HG02870 (cell line): ENCODE results near the gene FOXD4L6.
"Not testable (repeated sequence)": the region's sequence is repeated elsewhere in the genome, so short reads cannot be mapped to it uniquely, and the experiment has no call there.

Experiments
- ATAC-seq: cut with Tn5 transposase; IDR thresholded peaks from one replicate; pipeline ENCODE4 v1.9.1; 2021; ENCODE audit warnings: mild to moderate bottlenecking, moderate library complexity; ENCODE audit not compliant: unreplicated experiment

The FOXD4L6 gene

DNA sequence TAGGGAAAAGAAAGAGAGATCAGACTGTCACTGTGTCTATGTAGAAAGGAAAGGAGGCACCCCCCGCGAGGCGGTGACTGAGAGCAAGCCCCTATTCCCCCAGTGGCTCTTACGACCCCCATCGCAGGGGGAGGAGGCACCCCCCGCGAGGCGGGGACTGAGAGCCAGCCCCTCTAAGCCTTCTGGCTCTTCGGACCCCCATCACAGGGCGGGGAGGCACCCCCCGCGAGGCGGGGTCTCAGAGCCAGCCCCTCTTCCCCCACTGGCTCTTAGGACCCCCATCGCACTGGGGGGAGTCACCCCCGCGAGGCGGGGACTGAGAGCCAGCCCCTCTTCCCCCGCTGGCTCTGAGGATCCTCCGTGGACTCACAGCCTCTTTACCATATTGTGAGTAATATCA, 23.9 kb downstream of the FOXD4L6 start:
- ATAC-seq: not testable (repeated sequence)

GRCh38 chr9:41100508-41100907, 28.0 kb downstream of the FOXD4L6 start:
- not testable (repeated sequence) for ATAC-seq

- peak; percentile 53 for ATAC-seq
Measured at GRCh38 chr9:41098759-41099158, 29.7 kb downstream of the FOXD4L6 start.

GRCh38 chr9:41095060-41095459, 33.4 kb downstream of the FOXD4L6 start:
- ATAC-seq: peak; percentile 43

DNA sequence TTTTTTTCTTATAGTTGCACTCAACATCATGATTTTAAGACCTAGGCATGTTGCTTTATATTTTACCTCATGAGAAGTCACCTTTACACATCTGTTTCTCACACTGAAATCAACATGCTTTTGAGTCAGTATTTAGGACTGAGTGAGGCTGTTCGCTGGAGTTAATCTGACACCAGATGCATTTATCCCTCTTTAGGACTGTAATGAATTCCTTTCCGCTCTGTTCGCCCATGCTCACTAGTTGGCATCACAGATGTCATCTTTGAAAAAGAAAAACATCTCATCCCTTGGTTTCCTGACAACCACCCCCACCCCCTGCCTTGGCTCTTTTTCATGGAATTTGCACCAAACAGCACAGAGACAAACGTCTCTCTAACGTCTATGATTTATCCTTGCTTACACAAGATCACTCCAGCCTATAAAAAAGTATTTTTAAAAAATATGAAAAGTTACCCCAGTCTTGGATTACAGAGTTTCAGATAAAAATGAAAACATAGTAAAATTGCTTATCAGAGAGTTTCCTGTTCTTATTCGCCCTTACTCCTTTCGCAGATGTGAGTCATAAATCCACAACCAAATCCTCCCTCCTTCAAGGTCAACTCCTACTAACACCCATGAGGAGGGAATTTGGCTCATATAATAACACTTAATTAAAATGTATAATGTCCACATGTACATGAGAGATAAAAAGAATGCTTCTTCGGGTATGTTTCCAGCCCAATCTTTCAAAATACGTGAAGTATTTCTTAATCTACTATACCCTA, 34.3 kb downstream of the FOXD4L6 start:
- ATAC-seq: not testable (repeated sequence)

- not testable (repeated sequence) for ATAC-seq
Measured at GRCh38 chr9:41090922-41091321, 37.6 kb downstream of the FOXD4L6 start.

GRCh38 chr9:41090386-41090785, 38.1 kb downstream of the FOXD4L6 start:
- not testable (repeated sequence) for ATAC-seq

DNA sequence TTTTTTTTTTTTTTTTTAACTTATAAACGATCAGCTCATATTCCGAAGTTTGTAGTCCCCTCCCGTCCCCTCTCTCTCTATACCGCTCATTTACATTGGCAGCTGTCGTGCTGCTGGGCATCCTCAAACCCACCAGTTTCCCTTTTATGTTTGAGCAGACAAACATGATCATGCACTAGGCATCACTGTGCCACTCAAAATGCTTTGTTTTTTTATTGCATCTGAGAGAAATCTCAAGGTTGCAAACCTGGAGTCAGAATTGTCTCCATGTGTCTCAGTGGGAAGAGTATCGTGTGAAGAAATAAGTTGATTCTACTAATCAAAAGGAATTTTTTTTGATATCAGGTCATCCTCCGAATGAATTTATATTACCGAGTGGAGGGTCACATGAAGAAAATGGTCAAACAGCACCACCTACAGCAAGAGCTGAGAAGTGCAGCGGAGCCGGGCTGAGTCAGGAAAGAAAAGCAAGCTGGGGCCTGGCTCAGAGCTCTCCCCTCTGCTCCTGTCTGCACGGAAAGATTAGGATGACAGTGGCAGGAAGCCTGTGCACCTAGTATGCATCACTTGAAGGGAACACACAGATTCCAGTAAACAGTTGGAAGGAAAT, 39.9 kb downstream of the FOXD4L6 start:
- ATAC-seq: peak; percentile 70

DNA sequence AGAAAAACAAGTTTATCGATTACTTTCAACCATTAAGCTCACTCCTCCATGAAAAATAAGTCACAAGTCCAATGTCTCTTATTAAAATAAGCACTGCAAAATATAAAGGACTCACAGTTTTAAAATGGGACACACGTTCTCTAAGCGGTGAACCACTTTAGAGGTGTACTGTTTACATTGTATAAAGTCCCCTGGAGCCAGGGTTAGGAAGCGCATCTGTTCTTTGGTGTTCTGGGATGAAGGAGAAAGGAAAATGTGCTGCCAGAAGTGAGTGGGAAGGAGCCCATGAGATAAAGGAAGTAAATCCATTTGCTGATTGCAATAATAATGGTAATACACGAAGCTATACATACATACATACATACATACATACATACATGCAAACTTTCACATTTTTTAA, 40.6 kb downstream of the FOXD4L6 start:
- not testable (repeated sequence) for ATAC-seq

- ATAC-seq: not testable (repeated sequence)
Measured at GRCh38 chr9:41087157-41087780, 41.2 kb downstream of the FOXD4L6 start.

DNA sequence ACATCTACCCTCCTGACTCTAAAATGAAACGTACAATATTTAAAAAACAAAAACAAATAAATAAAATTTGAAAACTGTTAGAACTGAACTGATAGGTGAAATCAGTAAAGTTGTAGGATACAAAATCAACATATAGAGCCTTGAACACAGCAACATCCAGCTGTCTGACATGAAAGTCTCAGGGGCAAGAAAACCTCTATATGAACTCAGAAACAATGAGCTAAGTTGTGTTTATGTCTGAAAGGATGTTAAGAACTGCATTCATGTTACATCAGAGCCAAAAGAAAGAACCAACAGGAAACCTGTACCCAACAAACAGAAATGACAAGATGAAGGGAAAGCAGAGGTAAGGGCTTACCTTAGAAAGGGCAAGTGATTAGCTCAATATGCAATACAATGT, 41.8 kb downstream of the FOXD4L6 start:
- not testable (repeated sequence) for ATAC-seq

- not testable (repeated sequence) for ATAC-seq
Measured at GRCh38 chr9:41086215-41086614, 42.3 kb downstream of the FOXD4L6 start.

DNA sequence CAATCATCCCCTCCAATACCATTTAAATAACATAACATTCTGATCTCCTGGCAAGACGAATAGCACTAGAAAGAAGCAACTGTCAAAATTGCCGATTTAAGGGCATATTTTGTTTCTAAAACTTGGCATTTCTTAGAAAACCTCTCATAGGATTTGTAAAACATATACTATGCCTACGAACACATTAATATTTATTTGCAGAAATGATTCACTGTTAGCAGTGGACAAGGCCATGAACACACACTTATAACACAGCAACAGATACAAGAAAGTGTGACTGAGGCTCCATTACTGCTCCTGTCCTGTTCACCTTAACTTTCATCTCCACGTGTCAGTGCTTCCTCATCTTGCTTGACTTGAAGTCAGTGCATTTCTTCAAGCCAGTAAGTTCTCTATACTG, 46.1 kb downstream of the FOXD4L6 start:
- ATAC-seq: not testable (repeated sequence)

DNA sequence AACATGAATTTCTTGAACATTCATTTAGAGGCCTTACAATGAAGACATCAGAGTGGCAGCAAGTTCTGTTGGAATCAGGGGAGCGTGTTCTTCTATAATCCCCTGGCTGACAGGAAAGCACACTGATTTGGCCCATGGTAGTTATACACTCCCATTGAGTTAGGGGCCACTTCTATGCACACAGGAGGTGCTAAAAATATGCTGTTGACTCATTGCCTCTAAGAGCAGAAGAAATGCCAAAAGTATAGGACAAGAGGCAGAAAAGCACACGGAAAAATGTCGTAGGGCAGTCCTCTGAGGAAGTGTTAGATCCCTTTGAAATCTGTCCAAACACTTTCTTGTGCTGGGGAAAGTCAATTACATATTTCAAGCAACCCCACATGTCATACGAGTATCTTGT, 49.0 kb downstream of the FOXD4L6 start:
- ATAC-seq: not testable (repeated sequence)

DNA sequence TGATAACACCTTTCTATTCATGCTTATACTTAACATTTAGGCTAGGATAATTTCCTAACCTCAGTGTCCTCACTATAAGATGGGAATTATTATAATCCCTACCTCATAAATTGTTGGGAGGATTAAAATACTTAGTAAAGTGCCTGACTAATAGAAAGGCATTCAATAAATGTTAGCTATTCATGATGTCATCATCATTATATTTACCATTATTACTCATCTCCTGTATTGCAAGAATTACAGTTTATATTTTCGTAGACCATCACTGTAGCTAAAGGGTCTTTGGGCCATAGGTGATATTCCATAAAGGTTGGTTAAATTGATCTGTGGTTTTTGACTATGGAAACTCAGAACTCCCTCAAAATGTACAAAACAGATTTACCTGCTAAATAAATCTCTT, 50.9 kb downstream of the FOXD4L6 start:
- ATAC-seq: not testable (repeated sequence)
